OCI-M2 (cell line): ENCODE measurements around the gene POLR3K.
"Not testable (repeated sequence)": the region's sequence is repeated elsewhere in the genome, so short reads cannot be mapped to it uniquely, and the experiment has no call there.

Experiments
- DNase-seq: peaks from one replicate; lab custom pipeline; 2025; ENCODE audit not compliant: unreplicated experiment; lab: John Stamatoyannopoulos, UW

The POLR3K gene

DNA sequence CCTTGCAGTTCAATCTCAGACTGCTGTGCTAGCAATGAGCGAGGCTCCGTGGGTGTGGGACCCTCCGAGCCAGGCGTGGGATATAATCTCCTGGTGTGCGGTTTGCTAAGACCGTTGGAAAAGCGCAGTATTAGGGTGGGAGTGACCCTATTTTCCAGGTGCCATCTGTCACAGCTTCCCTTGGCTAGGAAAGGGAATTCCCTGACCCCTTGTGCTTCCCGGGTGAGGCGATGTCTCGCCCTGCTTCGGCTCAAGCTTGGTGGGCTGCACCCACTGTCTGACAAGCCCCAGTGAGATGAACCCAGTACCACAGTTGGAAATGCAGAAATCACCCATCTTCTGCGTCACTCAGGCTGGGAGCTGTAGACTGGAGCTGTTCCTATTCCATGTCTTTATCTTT is 32.5 kb downstream of the POLR3K start:
- not testable (repeated sequence) for DNase-seq

DNA sequence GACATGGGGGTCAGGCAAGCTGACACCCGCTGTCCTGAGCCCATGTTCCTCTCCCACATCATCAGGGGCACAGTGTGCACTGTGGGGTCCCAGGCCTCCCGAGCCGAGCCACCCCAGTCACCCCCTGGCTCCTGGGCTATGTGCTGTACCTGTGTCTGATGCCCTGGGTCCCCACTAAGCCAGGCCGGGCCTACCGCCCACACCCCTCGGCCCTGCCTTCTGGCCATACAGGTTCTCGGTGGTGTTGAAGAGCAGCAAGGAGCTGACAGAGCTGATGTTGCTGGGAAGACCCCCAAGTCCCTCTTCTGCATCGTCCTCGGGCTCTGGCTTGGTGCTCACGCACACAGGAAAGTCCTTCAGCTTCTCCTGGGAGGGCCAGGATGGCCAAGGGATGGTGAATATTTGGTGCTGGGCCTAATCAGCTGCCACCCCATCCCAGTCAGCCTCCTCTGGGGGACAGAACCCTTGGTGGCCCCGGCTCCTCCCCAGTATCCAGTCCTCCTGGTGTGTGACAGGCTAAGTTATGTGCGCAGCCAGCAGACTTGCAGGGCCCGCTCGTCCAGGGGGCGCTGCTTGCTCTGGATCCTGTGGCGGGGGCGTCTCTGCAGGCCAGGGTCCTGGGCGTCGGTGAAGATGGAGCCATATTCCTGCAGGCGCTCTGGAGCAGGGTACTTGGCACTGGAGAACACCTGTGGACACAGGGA is 36.2 kb downstream of the POLR3K start:
- not testable (repeated sequence) for DNase-seq

DNA sequence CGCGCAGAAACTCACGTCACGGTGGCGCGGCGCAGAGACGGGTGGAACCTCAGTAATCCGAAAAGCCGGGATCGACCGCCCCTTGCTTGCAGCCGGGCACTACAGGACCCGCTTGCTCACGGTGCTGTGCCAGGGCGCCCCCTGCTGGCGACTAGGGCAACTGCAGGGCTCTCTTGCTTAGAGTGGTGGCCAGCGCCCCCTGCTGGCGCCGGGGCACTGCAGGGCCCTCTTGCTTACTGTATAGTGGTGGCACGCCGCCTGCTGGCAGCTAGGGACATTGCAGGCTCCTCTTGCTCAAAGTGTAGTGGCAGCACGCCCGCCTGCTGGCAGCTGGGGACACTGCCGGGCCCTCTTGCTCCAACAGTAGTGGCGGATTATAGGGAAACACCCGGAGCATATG is 42.6 kb downstream of the POLR3K start:
- DNase-seq = not testable (repeated sequence)

- no peak for DNase-seq
Measured at GRCh38 chr16:9903-10665, 43.3 kb downstream of the POLR3K start.
